Body of pancreas (tissue), 4 donors: ENCODE measurements around the gene NID2.

ENCODE experiments used
- CTCF ChIP-seq, 7 experiments: fragments of 450-650 bp in 4 of 7; fragments of 200-600 bp in 3 of 7; sonication (generic) in 3 of 7; IDR thresholded peaks; one replicate each; pipeline ENCODE4 v1.5.1; 2016 to 2019; ENCODE audit warnings: antibody characterized with exemption in 7 of 7
- POLR2A ChIP-seq, 3 donors: fragments of 450-650 bp; IDR thresholded peaks; one replicate each; pipeline ENCODE4 v1.6.1; 2016; ENCODE audit warnings: antibody characterized with exemption in 3 of 3, mild to moderate bottlenecking in 2 of 3

- no peak for TF ChIP-seq CTCF (IDR thresholded peaks at IDR 0.05)
- no peak for TF ChIP-seq POLR2A (IDR thresholded peaks at IDR 0.05)
These were observed 6.5 kb upstream of the NID2 start for GRCh38 chr14:52075371-52075770.
